Gastroesophageal sphincter (tissue), 3 donors: ENCODE data around the gene PIBF1.

Experiments
- CTCF ChIP-seq, 4 experiments: fragments of 200-600 bp in 2 of 4; fragments of 450-650 bp in 2 of 4; sonication (generic) in 1 of 4; IDR thresholded peaks; one replicate each; pipeline ENCODE4 v1.5.1; 2017 to 2019; ENCODE audit warnings: antibody characterized with exemption in 4 of 4, mild to moderate bottlenecking in 2 of 4, moderate library complexity in 2 of 4
- EP300 ChIP-seq: sonication (generic); formaldehyde crosslinking; IDR thresholded peaks from one replicate; pipeline ENCODE4 v1.6.1; 2017; ENCODE audit warnings: antibody characterized with exemption, mild to moderate bottlenecking
- POLR2AphosphoS5 ChIP-seq: sonication (generic); formaldehyde crosslinking; IDR thresholded peaks from one replicate; pipeline ENCODE4 v1.6.1; 2017; ENCODE audit warnings: antibody characterized with exemption

GRCh38 chr13:72754111-72754510 lies 27.8 kb upstream of the PIBF1 start:
- TF ChIP-seq POLR2AphosphoS5 (no peak), CTCF (IDR thresholded peaks at IDR 0.05) (no peak), EP300 (no peak)
